ENCODE measurements around the gene ANG.

The ANG gene

DNA sequence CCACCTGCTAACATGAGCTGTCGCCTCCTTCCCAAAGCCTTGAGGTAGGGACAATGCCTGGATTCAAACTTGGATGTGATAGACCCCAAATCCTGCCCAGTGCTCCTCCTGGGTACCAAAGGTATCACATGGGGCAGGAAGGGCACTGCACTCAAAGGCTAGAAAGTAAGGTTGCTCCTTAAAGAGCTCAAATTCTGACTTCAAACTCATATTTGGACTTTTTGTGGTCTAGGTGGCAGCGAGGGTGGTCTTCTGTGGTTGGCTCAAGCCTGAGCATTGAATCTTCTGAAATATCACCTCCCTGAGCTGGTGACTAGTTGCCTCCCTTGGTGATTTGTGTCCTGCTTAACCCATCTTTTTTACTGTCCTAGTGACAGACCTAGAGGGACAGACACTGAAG lies 12.5 kb upstream of the ANG start:
- DNase-seq (ENCODE audit: low read depth): no peak
- no peak overlapping the region for H3K4me3 ChIP-seq (ENCODE audit: low read depth, low read length)
- TF ChIP-seq, protein P1, sequence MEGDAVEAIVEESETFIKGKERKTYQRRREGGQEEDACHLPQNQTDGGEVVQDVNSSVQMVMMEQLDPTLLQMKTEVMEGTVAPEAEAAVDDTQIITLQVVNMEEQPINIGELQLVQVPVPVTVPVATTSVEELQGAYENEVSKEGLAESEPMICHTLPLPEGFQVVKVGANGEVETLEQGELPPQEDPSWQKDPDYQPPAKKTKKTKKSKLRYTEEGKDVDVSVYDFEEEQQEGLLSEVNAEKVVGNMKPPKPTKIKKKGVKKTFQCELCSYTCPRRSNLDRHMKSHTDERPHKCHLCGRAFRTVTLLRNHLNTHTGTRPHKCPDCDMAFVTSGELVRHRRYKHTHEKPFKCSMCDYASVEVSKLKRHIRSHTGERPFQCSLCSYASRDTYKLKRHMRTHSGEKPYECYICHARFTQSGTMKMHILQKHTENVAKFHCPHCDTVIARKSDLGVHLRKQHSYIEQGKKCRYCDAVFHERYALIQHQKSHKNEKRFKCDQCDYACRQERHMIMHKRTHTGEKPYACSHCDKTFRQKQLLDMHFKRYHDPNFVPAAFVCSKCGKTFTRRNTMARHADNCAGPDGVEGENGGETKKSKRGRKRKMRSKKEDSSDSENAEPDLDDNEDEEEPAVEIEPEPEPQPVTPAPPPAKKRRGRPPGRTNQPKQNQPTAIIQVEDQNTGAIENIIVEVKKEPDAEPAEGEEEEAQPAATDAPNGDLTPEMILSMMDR (conservative IDR thresholded peaks at IDR 0.05; ENCODE audit: low read depth, low read length): no peak

- TF ChIP-seq, protein P1 (conservative IDR thresholded peaks at IDR 0.05; ENCODE audit: low read depth, low read length): no peak
- DNase-seq (ENCODE audit: low read depth): peak; percentile 36
- H3K4me3 ChIP-seq (ENCODE audit: low read depth, low read length): no peak overlapping the region
These were observed 8.7 kb upstream of the ANG start for GRCh38 chr14:20679907-20680306.

- TF ChIP-seq, protein P1 (conservative IDR thresholded peaks at IDR 0.05; ENCODE audit: low read depth, low read length): no peak
- DNase-seq (ENCODE audit: low read depth): no peak
- no peak overlapping the region for H3K4me3 ChIP-seq (ENCODE audit: low read depth, low read length)
These were observed 8.2 kb upstream of the ANG start for GRCh38 chr14:20680363-20680762.

- peak; percentile 91 for DNase-seq (ENCODE audit: low read depth)
- H3K4me3 ChIP-seq (ENCODE audit: low read depth, low read length): peak overlapping the region; percentile 88
- TF ChIP-seq, protein P1 (conservative IDR thresholded peaks at IDR 0.05; ENCODE audit: low read depth, low read length): no peak
These were observed 7.7 kb upstream of the ANG start for GRCh38 chr14:20680843-20681347.

- peak; percentile 92 for DNase-seq (ENCODE audit: low read depth)
- TF ChIP-seq, protein P1 (conservative IDR thresholded peaks at IDR 0.05; ENCODE audit: low read depth, low read length): no peak
These were observed 7.0 kb upstream of the ANG start for GRCh38 chr14:20681348-20682126.

GRCh38 chr14:20682127-20682434 lies 6.5 kb upstream of the ANG start:
- DNase-seq (ENCODE audit: low read depth): no peak
- TF ChIP-seq, protein P1 (conservative IDR thresholded peaks at IDR 0.05; ENCODE audit: low read depth, low read length): no peak
- H3K4me3 ChIP-seq (ENCODE audit: low read depth, low read length): peak overlapping the region; percentile 88

More at GRCh38 chr14:20681348-20682126, 7.0 kb upstream of the ANG start:
- H3K4me3 ChIP-seq (ENCODE audit: low read depth, low read length): peak overlapping the region; percentile 88

Data from choroid plexus epithelial cell (primary cell).